Lower leg skin (tissue), 4 donors: ENCODE measurements around the gene MANF. TPM values are rescaled to one million over a fixed set of nuclear protein-coding genes. Genes with fewer than 3 reads are reported as not detected.

Experiments
- DNase-seq, 2 donors: peaks; one replicate each; pipeline ENCODE4 v3.0.0-alpha.2; 2019; ENCODE audit warnings: low spot score in 2 of 2
- H3K4me3 ChIP-seq: fragments of 200-600 bp; sonication (generic); 2 replicates; pipeline ENCODE4 v1.5.1; 2017; ENCODE audit warnings: mild to moderate bottlenecking, low read depth; ENCODE audit not compliant: poor library complexity, severe bottlenecking
- CTCF ChIP-seq, 3 donors: fragments of 450-650 bp; IDR thresholded peaks; one replicate each; pipeline ENCODE4 v1.5.1; 2016; ENCODE audit warnings: antibody characterized with exemption in 3 of 3, mild to moderate bottlenecking in 3 of 3, moderate library complexity in 2 of 3
- POLR2A ChIP-seq, 2 donors: fragments of 450-650 bp; IDR thresholded peaks; one replicate each; pipeline ENCODE4 v1.6.1; 2016 to 2017; ENCODE audit warnings: antibody characterized with exemption in 2 of 2, mild to moderate bottlenecking in 1 of 2, moderate library complexity in 1 of 2
- WGBS, 2 donors: methylation state at CpG; one replicate each; pipeline ENCODE4 v1.1.5; 2018; 5-methylcytosine and 5-hydroxymethylcytosine counted together
- intact Hi-C: fragments of 100-400 bp; cut with DNase I; formaldehyde crosslinking; loops from one replicate; pipeline ENCODE4 v1.15.0; 2023; ENCODE audit warnings: low total_unique reads
- total RNA-seq, 4 donors: library from RNA; depleted of rRNA; stranded (reverse); fragments of >200 nt; gene quantifications; one replicate each; pipeline ENCODE4 v1.1.0, GENCODE V29; 2016

MANF gene
- total RNA-seq, 4 donors from 2014 or later: 36.0 to 58.5 (median 48.2) TPM

GRCh38 chr3:51395493-51396213 lies 10.6 kb downstream of the MANF start:
- intact Hi-C loops: loop anchor here (10.0 kb wide), 1 partner anchor 89 kb away; no protein-coding TSS in a partner anchor
- 71% methylated on average over 12 of the region's 12 CpGs for WGBS, 2 donors
- H3K4me3 ChIP-seq: no peak overlapping the region
- DNase-seq: peak in 1 of 2 donors; percentile 64
- no peak for TF ChIP-seq CTCF (IDR thresholded peaks at IDR 0.05)
- no peak for TF ChIP-seq POLR2A (IDR thresholded peaks at IDR 0.05)

- intact Hi-C loops: loop anchor here (10.0 kb wide), 1 partner anchor 88 kb away; no protein-coding TSS in a partner anchor
- peak in 1 of 2 donors; percentile 52 for DNase-seq
- H3K4me3 ChIP-seq: no peak overlapping the region
- WGBS, 2 donors: 83 to 87% methylated on average over 1 of the region's 1 CpG
- no peak for TF ChIP-seq POLR2A (IDR thresholded peaks at IDR 0.05)
- no peak for TF ChIP-seq CTCF (IDR thresholded peaks at IDR 0.05)
Observed at GRCh38 chr3:51396401-51396800, 11.3 kb downstream of the MANF start.

GRCh38 chr3:51397392-51397791 lies 12.3 kb downstream of the MANF start:
- peak in 1 of 2 donors; percentile 45 for DNase-seq
- TF ChIP-seq CTCF (IDR thresholded peaks at IDR 0.05): no peak
- no peak for TF ChIP-seq POLR2A (IDR thresholded peaks at IDR 0.05)
- intact Hi-C loops: loop anchor here (10.0 kb wide), 1 partner anchor 87 kb away; no protein-coding TSS in a partner anchor
- WGBS, 2 donors: 61% methylated on average over 5 of the region's 5 CpGs
- no peak overlapping the region for H3K4me3 ChIP-seq

- no peak for TF ChIP-seq CTCF (IDR thresholded peaks at IDR 0.05)
- DNase-seq: peak in 1 of 2 donors; percentile 42
- 74 to 79% methylated on average over 8 of the region's 8 CpGs for WGBS, 2 donors
- intact Hi-C loops: loop anchor here (10.0 kb wide), 1 partner anchor 86 kb away; no protein-coding TSS in a partner anchor
- no peak overlapping the region for H3K4me3 ChIP-seq
Observed at GRCh38 chr3:51398595-51399310, 13.7 kb downstream of the MANF start.

GRCh38 chr3:51400166-51400565 lies 15.1 kb downstream of the MANF start:
- H3K4me3 ChIP-seq: no peak overlapping the region
- no peak for TF ChIP-seq POLR2A (IDR thresholded peaks at IDR 0.05)
- TF ChIP-seq CTCF (IDR thresholded peaks at IDR 0.05): no peak
- peak in 1 of 2 donors; percentile 68 for DNase-seq
- WGBS, 2 donors: 87 to 93% methylated on average over 4 of the region's 4 CpGs
- intact Hi-C loops: no loop called here
